HG03575 (cell line): ENCODE measurements around the gene NLRC3.

ENCODE experiments used
- ATAC-seq: cut with Tn5 transposase; IDR thresholded peaks from one replicate; pipeline ENCODE4 v1.9.1; 2021; ENCODE audit not compliant: unreplicated experiment, insufficient number of reproducible peaks, low FRiP score; ENCODE audit errors: extremely low read depth

The NLRC3 gene

DNA sequence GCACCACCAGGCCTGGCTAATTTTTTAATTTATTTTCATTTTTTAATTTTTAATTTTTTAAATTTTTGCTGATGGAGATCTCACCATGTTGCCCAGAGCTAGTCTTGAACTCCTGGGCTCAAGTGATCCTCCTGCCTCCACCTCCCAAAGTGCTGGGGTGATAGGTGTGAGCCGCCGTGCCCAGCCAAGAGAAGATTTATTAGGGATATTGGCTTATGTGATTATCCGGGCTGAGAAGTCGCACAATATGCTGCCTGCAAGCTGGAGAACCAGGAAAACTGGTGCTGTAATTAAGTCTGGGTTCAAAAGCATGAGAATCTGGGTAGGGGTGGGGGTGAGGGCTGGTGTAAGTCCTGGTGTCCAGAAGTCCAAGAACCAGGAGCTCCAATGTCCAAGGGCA, 79.4 kb downstream of the NLRC3 start:
- no peak for ATAC-seq

DNA sequence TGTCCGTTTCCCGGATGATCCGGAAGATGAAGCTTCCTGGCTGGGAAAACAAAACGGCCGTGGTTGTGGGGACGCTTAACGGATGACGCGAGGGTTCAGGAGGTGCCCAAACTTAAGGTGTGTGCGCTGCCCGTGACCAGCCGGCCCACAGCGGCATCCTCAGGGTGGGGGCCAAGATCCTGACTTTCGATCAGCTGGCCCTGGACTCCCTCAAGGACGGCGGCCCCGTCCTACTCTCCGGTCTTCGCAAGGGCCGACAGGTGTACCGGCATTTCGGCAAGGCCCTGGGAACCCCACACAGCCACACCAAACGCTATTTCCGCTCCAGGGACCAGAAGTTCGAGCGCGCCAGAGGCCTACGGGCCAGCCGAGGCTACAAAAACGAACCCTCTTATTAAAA, 80.8 kb downstream of the NLRC3 start:
- no peak for ATAC-seq

DNA sequence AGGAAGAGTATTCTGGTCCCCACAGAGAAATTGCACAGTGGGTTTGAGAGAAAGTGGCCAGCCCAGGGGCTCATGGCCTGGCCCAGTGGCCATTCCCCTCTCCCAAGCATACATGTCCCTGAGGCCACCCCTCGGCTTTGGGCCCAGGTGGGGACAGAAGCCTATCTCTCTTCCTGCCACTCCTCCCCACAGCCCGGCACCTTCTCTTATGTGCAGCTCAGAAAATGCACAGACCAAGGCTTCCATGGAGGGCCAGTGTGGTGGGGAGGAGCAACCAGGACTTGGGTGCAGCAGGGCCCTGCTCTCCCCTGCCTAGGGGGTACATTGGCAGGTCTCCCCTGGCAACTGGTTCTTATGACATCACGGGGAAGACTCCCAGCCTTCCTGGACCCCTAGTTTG, 82.0 kb downstream of the NLRC3 start, which contains the start of gene C16orf90:
Gene C16orf90 (minus strand): TSS at position 314 of the 400 bp plus-strand sequence. CDS start 68 bp downstream, at position 246.
- no peak for ATAC-seq

DNA sequence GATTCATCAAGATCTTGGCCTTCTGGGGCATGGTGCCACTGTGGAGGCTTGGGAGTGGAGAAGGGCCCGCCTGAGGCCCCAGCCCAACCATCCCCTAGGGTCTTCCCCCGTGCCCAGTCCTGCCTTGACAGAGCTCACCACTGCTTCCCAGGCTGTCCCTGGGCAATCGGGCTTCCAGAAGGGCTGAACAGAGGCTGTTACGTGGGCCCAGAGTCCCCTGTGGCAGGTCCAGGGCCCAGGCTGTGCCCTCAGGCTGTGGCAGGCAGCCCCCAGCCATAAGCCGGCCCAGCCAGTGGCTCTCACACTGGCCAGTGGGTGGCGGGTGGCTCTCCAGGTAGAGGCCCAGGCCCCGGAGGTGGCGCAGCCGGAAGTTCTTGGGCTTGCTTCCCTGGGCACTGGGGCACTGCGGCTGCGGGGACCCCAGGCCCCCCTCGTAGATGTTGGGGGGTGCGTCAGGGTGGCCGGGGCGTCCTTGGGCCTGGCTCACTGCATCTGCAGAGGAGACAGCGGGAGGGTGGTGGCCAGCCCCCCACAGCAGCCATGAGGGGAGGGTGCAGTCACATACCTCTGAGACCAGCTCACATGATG, 82.7 kb downstream of the NLRC3 start:
- no peak for ATAC-seq

DNA sequence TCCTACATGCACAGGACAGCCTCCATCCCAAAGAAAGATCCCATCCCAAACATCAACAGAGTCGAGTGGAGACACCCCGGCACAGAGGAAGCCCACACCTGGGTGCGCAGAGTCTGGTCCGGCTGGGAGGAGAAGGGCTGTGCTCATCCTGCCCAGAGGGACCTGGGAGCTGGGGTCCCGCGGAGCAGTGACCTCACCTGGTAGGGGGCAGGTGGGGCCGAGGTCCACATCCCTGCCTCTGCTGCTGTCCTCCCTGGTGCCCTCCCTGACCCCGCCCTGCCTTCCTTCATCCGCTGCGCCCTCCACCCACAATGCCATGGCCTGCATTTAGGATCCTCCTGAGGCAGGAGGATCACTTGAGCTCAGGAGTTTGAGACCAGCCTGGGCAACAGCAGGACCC, 84.8 kb downstream of the NLRC3 start:
- ATAC-seq: no peak

DNA sequence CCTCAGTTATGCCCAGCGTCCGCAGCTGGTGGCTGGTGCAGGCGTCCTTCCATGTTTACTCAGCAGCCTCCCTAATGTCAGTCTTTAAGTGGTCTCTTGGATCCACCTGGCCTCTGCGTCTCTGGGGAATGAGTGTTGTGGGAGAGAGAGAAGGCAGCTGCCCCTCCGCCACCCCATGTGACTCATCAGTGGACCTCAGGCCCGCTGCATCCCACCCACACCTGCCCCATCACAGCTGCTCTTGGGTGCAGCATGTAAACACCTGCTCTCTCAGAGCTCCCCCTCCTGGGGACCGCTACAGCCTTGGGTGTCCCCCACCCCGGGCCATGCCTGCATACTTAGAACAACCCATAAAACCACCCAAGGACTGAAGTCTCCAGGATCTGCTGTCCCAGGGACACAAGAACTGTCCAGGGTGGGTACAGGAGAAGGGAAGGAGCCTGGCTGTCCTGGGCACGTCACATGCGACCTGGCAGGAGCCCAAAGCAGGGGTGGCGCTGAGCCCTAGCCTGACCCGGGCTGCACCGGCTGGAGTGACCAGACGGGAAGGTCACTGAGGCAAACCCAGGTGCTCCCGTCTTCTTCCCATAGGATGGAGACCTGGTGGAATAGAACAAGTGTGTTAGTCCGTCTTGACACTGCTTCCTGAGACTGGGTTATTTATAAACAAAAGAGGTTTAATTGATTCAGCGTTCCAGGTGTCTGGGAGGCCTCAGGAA, 86.1 kb downstream of the NLRC3 start:
- no peak for ATAC-seq
